Aorta (tissue), 5 donors: Measurements from ENCODE around the gene PRR15. TPM values are rescaled to one million over a fixed set of nuclear protein-coding genes. Genes with fewer than 3 reads are reported as not detected.

ENCODE experiments used
- ATAC-seq: fragments of 200-7000 bp; cut with Tn5 transposase; one replicate; pipeline ENCODE4 v1.9.1; 2022; ENCODE audit warnings: moderate library complexity; ENCODE audit not compliant: low FRiP score
- DNase-seq, 2 donors: peaks; one replicate each; pipeline ENCODE4 v3.0.0-alpha.2; 2020
- H3K27ac ChIP-seq, 2 donors: one replicate each; pipeline ENCODE4 v1.5.1; 2013; ENCODE audit warnings: low read length in 2 of 2, mild to moderate bottlenecking in 2 of 2, moderate library complexity in 2 of 2, control low read depth in 1 of 2, inconsistent platforms in 1 of 2, low read depth in 1 of 2
- H3K27me3 ChIP-seq, 2 donors: one replicate each; pipeline ENCODE4 v1.6.1; 2013; ENCODE audit warnings: control low read depth in 1 of 2, low read length in 1 of 2, mild to moderate bottlenecking in 1 of 2, moderate library complexity in 1 of 2; ENCODE audit not compliant: insufficient read depth in 2 of 2, control insufficient read depth in 1 of 2
- H3K36me3 ChIP-seq, 2 donors: one replicate each; pipeline ENCODE4 v1.6.1; 2013; ENCODE audit warnings: control low read depth in 1 of 2, low read length in 1 of 2, mild to moderate bottlenecking in 1 of 2; ENCODE audit not compliant: insufficient read depth in 2 of 2, control insufficient read depth in 1 of 2
- H3K4me1 ChIP-seq, 2 donors: one replicate each; pipeline ENCODE4 v1.6.1; 2013; ENCODE audit warnings: low read length in 2 of 2, control low read depth in 1 of 2, mild to moderate bottlenecking in 1 of 2, moderate library complexity in 1 of 2; ENCODE audit not compliant: insufficient read depth in 2 of 2, control insufficient read depth in 1 of 2
- H3K4me3 ChIP-seq, 2 donors: one replicate each; pipeline ENCODE4 v1.5.1; 2013; ENCODE audit warnings: low read length in 2 of 2, control low read depth in 1 of 2, mild to moderate bottlenecking in 1 of 2
- H3K9me3 ChIP-seq: one replicate; pipeline ENCODE4 v1.6.1; 2013; ENCODE audit warnings: mild to moderate bottlenecking, low read length; ENCODE audit not compliant: control insufficient read depth
- WGBS, 2 donors: extraction: QIAGEN DNeasy Blood & Tissue Kit; methylation state at CpG; one replicate each; pipeline ENCODE4 v1.1.7; 2013; 5-methylcytosine and 5-hydroxymethylcytosine counted together
- intact Hi-C, 2 donors: fragments of 100-400 bp; cut with DNase I; formaldehyde crosslinking; loops; one replicate each; pipeline versions ENCODE4 v1.14.2 to v1.15.0; 2022
- polyA plus RNA-seq, 2 donors: library from polyadenylated mRNA; stranded (reverse); fragments of 200-250 nt; gene quantifications; one replicate each; pipeline ENCODE4 v1.2.3, GENCODE V29; 2013
- total RNA-seq, 2 donors: library from RNA; stranded (reverse); fragmentation: NEBNext Ultra II Directional; extraction: Animal tissue kit (Norgen Biotek cat#: 25700); gene quantifications; one replicate each; pipeline ENCODE4 v1.2.1, GENCODE V29; 2021
- donor health status: healthy with polysubstance abuse.
- donor health status: Bipolar disorder and iron deficiency.
- donor health status: DM: no; HTN: no; CAD: no.
- donor health status: DM: no; HTN: no; CAD: no.
- donor health status: DM: yes; HTN: yes; CAD: no.

Gene PRR15
- total and polyA plus RNA-seq, 4 donors: 0.69 to 18.4 (median 1.3) TPM

DNA sequence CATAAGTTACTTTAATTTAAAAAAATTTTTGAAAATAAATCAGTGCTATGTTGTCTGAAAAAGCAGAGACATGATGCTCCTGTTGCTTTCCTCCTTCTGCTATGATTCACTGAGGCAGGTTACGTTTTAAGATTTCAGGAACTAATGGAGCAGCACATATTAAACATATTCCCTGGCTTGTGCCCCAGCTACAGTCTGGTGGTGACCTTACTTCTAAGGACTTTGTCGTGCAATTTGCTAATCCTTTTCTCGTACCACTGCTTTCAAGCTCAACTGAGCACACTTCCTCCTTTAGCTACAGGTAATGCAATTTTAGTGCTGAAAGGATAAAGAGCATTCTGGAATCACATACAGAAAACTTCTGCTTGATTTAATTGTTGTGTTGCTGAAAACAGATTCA, 16.2 kb upstream of the PRR15 start:
- H3K27ac ChIP-seq: no peak overlapping the region
- intact Hi-C loops: no loop called here
- peaks cover 5% of the 10 kb centered on the region for H3K9me3 ChIP-seq
- DNase-seq (no peak), ATAC-seq (no peak)
- H3K4me1 ChIP-seq: no peaks in the 10 kb centered on the region
- no peaks in the 10 kb centered on the region for H3K27me3 ChIP-seq
- no peaks in the 10 kb centered on the region for H3K36me3 ChIP-seq
- H3K4me3 ChIP-seq: no peak overlapping the region
- WGBS, 2 donors: 63 to 68% methylated on average over 3 of the region's 3 CpGs

GRCh38 chr7:29548823-29549222, 14.8 kb upstream of the PRR15 start:
- DNase-seq (no peak), ATAC-seq (no peak)
- no peak overlapping the region for H3K27ac ChIP-seq
- no peaks in the 10 kb centered on the region for H3K36me3 ChIP-seq
- WGBS, 2 donors: 92 to 93% methylated on average over 4 of the region's 4 CpGs
- H3K4me1 ChIP-seq: no peaks in the 10 kb centered on the region
- intact Hi-C loops: no loop called here
- no peaks in the 10 kb centered on the region for H3K27me3 ChIP-seq
- peaks cover 5% of the 10 kb centered on the region for H3K9me3 ChIP-seq
- H3K4me3 ChIP-seq: no peak overlapping the region

GRCh38 chr7:29552392-29552791, 11.2 kb upstream of the PRR15 start:
- H3K27ac ChIP-seq: no peak overlapping the region
- no peak for DNase-seq
- no peaks in the 10 kb centered on the region for H3K36me3 ChIP-seq
- H3K9me3 ChIP-seq: peaks cover 5% of the 10 kb centered on the region
- H3K4me1 ChIP-seq: no peaks in the 10 kb centered on the region
- intact Hi-C loops: no loop called here
- no peak for ATAC-seq
- 86 to 90% methylated on average over 4 of the region's 4 CpGs for WGBS, 2 donors
- H3K27me3 ChIP-seq: no peaks in the 10 kb centered on the region
- H3K4me3 ChIP-seq: no peak overlapping the region

- intact Hi-C loops: no loop called here
- H3K4me1 ChIP-seq: no peaks in the 10 kb centered on the region
- no peak for DNase-seq
- no peak overlapping the region for H3K4me3 ChIP-seq
- H3K27me3 ChIP-seq: no peaks in the 10 kb centered on the region
- WGBS, 2 donors: 95% methylated on average over 3 of the region's 3 CpGs
- no peak overlapping the region for H3K27ac ChIP-seq
- ATAC-seq: no peak
- H3K9me3 ChIP-seq: no peaks in the 10 kb centered on the region
- H3K36me3 ChIP-seq: no peaks in the 10 kb centered on the region
Measured at GRCh38 chr7:29555061-29555460, 8.6 kb upstream of the PRR15 start.

- Histone ChIP-seq H3K4me1 (no peaks in the 10 kb centered on the region), H3K27ac (no peak overlapping the region), H3K4me3 (no peak overlapping the region), H3K36me3 (no peaks in the 10 kb centered on the region), H3K27me3 (no peaks in the 10 kb centered on the region), H3K9me3 (no peaks in the 10 kb centered on the region)
- ATAC-seq: no peak
- WGBS, 2 donors: 93 to 94% methylated on average over 9 of the region's 9 CpGs
- no peak for DNase-seq
- intact Hi-C loops: no loop called here
Measured at GRCh38 chr7:29556405-29557195, 7.0 kb upstream of the PRR15 start.

GRCh38 chr7:29557954-29558353, 5.7 kb upstream of the PRR15 start:
- Histone ChIP-seq H3K4me1 (no peaks in the 10 kb centered on the region), H3K36me3 (no peaks in the 10 kb centered on the region), H3K27ac (no peak overlapping the region), H3K4me3 (no peak overlapping the region), H3K9me3 (no peaks in the 10 kb centered on the region), H3K27me3 (no peaks in the 10 kb centered on the region)
- no peak for ATAC-seq
- peak in 1 of 2 donors; percentile 55 for DNase-seq
- WGBS, 2 donors: 57 to 62% methylated on average over 3 of the region's 3 CpGs
- intact Hi-C loops: no loop called here

DNA sequence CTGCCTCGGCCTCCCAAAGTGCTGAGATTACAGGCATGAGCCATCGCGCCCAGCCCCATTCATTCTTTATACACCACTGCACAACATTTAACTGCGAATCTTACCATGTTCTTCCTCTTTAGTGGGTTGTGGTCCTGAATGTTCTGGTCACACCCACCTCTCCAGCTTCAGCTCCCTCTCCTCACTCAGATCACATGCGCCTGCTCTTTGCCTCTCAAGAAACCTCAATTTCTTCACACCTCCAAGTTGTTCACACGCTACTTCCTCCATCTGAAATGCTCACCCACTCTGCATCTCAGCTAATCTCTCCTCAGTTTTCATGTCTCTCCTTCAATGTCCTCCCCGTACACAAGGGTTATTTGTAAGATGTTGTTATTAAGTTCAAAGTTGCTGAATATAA, 2.4 kb upstream of the PRR15 start:
- Histone ChIP-seq H3K36me3 (no peaks in the 10 kb centered on the region), H3K27ac (no peak overlapping the region), H3K4me1 (no peaks in the 10 kb centered on the region), H3K9me3 (no peaks in the 10 kb centered on the region), H3K4me3 (no peak overlapping the region), H3K27me3 (no peaks in the 10 kb centered on the region)
- ATAC-seq (no peak), DNase-seq (no peak)
- WGBS, 2 donors: 83 to 87% methylated on average over 7 of the region's 7 CpGs
- intact Hi-C loops: loop anchor here in 1 of 2 donors (5.0 kb wide), 1 partner anchor 79 kb away; no protein-coding TSS in a partner anchor

DNA sequence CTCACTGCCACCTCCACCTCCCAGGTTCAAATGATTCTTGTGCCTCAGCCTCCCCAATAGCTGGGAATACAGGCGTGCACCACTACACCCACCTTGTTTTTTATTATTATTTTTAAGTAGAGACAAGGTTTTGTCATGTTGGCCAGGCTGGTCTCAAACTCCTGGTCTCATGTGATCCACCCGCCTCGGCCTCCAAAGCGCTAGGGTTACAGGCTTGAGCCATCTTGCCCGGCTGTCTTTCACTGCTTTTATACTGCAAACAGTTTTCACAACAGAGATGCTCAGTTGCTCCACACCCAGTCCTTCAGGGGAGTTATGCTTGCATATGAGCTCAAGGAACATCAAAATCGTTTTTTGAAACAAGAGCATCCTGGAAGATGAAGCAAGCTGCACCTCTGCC, 1.3 kb upstream of the PRR15 start:
- DNase-seq: no peak
- intact Hi-C loops: loop anchor here in 1 of 2 donors (5.0 kb wide), 1 partner anchor 80 kb away; no protein-coding TSS in a partner anchor
- Histone ChIP-seq H3K27me3 (no peaks in the 10 kb centered on the region), H3K4me1 (no peaks in the 10 kb centered on the region), H3K9me3 (no peaks in the 10 kb centered on the region), H3K4me3 (no peak overlapping the region), H3K36me3 (no peaks in the 10 kb centered on the region), H3K27ac (no peak overlapping the region)
- 87 to 90% methylated on average over 6 of the region's 6 CpGs for WGBS, 2 donors
- ATAC-seq: no peak
